GM18526 (cell line): ENCODE results near the gene MDK.

Experiments
- POLR2A ChIP-seq: IDR thresholded peaks from 3 replicates; pipeline ENCODE4 v1.6.1; 2011; ENCODE audit not compliant: insufficient read length; ENCODE audit errors: extremely low read depth

Gene MDK

DNA sequence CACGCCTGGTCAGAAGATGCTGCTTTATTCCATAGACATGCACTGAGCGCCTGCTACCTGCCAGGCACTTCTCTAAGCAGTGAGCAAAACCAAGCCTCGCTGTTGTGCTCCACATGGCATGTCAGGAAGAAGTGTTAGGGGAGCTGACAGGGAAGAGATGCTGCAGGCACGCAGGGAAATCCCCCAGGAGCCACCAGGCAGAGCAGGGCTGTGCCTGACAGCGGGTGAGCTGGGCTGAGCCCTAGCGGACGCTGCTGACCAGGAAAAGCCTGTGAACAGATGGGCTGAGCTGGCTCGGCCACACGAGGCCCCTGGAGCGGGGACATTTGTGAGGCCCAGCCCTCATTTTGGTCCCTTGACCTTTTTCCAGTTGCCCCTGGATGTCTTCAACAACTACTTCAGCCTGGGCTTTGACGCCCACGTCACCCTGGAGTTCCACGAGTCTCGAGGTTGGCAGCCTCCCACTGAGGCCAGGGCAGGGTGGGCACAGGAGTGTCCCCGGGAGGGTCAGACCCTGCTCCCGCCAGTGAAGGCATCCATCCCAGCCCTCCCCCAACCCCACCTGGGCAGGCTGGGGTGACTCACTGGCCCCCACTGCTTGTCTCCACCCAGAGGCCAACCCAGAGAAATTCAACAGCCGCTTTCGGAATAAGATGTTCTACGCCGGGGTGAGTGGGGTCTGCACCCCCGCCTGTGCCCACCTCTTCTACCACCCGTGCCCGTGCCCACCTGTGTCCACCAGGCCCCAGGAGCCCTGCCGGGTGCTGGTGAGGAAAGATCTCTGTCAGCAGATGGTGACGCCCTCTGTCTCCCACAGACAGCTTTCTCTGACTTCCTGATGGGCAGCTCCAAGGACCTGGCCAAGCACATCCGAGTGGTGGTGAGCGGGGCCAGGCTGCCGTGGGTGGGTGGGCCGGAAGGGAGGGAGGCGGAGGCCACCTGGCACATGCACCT lies 7.4 kb upstream of the MDK start:
- TF ChIP-seq POLR2A = no peak

DNA sequence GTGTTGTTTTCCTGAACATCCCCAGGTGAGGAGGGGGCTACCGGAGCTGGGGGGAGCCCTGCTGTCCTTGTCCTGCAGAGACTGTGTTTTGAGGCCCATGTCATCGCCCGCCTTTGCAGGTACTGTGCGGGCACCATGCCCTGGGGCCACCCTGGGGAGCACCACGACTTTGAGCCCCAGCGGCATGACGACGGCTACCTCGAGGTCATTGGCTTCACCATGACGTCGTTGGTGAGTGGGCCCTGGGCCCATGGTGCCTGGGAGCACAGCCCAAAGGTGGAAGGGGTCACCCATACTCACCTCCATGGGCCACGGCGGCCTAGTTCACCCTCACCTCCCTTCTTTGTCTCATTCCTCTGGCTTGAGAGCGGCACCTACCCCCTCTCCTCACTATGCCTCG lies 6.7 kb upstream of the MDK start:
- TF ChIP-seq POLR2A = no peak

DNA sequence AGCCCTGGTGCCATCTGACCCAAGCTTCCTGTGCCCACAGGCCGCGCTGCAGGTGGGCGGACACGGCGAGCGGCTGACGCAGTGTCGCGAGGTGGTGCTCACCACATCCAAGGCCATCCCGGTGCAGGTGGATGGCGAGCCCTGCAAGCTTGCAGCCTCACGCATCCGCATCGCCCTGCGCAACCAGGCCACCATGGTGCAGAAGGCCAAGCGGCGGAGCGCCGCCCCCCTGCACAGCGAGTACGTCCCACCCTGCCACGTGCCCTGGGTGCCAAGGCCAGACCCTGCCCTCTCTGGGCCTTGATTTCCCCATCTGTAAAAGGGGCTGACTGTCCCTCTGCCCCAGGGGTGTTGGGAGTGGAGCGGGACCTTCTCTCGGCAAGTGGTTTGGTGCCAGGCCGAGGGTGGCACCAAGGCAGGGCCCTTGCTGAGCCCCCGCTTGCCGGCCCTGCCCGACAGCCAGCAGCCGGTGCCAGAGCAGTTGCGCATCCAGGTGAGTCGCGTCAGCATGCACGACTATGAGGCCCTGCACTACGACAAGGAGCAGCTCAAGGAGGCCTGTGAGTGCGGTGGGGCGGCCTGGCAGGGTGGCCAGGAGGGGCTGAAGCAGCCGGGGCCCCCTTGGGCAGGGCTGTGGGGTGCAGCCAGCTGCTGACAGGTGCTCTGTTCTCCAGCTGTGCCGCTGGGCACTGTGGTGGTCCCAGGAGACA lies 5.9 kb upstream of the MDK start:
- TF ChIP-seq POLR2A = no peak

DNA sequence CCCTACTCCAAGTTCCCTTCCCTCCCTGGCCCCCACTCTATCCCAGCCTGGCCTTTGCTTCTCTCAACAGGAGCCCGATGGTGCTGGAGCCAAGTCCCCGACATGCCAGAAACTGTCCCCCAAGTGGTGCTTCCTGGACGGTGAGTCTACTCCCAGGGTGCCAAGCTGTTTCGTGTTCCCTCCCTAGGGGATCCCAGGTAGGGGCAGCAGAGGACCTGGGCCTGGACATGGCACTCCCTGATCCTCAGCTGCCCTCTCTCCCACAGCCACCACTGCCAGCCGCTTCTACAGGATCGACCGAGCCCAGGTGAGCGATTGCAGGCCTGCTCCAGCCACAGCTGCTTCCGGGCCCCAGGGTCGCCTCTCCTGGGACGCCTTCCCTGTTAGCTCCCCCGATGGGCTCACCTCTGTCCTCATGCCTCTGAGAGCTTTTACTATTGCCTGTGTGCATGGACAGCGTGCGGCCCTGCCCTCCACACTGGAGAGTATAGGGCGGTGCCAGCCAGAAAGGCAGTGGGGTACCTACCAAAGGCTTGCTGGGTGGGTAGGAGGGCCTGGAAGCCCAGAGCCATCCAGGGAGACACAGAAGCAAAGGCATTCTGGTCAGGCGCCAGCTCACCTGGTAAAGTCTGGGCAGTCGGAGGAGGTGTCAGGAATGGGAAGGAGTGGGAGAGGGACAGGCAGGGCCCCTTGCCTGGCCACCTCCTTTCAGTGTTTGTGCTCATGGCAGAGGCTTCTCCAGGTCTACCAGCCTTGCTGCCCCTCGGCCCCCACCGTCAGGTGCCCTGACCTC lies 5.0 kb upstream of the MDK start:
- TF ChIP-seq POLR2A = no peak

- no peak for TF ChIP-seq POLR2A
Observed at GRCh38 chr11:46377290-46377689, 4.2 kb upstream of the MDK start.

- no peak for TF ChIP-seq POLR2A
Observed at GRCh38 chr11:46377831-46378230, 3.6 kb upstream of the MDK start.

DNA sequence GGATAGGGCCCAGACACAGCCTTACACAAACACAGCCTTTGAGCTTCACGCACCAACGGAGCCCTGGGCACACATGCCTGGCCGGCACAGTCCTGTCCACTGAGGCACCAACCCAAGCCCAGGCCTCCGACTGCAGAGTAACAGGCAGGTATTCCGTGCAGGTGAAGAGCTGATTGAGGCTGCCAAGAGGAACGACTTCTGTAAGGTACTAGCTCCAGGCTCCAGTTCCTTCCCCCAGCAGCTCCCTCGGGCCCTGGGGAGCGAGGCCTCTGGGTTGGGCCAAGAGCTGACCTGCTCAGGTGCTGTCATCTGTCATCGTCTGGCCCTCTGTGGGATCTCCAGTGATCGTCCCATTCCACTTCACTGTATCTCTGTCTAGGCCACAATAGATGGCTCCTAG lies 3.2 kb upstream of the MDK start:
- TF ChIP-seq POLR2A = no peak

- TF ChIP-seq POLR2A = no peak
Observed at GRCh38 chr11:46378811-46379481, 2.5 kb upstream of the MDK start.

- TF ChIP-seq POLR2A = no peak
Observed at GRCh38 chr11:46380340-46381047, 975 bp upstream of the MDK start.

- no peak for TF ChIP-seq POLR2A
Observed at GRCh38 chr11:46381819-46382645, 563 bp downstream of the MDK start.

- no peak for TF ChIP-seq POLR2A
Observed at GRCh38 chr11:46382646-46383403, 1.4 kb downstream of the MDK start.

- TF ChIP-seq POLR2A = no peak
Observed at GRCh38 chr11:46383404-46383758, 1.9 kb downstream of the MDK start.

DNA sequence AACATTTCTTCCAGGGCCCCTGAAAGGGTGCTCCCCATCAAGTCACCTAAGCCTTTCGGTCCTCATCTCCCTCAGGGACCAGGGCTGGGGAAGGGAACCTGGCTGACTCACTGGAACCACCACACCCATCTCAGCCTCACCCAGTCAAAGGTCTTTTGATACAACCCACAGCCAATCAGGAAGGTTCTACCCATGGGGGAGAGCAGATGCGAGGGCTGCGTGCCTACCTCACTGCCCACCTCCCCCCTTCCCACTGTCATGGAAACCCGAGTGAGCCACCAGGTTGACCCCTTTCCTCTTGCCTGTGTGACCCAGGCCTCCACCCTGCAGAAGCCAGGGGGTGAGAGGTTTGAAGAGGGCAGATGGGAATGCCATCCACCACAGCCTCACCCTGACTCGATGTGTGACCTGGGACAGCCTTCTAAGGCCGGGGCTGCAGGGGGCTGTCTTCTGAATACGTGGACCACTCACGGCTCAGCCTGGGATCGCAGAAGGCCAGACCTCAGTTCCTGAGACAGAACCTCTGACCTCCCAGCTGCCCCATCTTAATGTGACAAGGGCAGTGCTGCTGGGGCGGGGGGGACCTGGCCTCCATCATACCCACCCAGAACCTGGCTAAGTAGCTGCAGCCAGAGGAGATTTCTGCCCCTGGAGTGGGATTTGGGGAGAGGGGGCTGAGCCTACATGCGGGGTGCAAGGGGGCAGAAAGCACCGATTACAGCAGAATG lies 2.7 kb downstream of the MDK start:
- no peak for TF ChIP-seq POLR2A
